Measurements from ENCODE around the gene KIF20B. TPM values are rescaled to one million over a fixed set of nuclear protein-coding genes. Genes with fewer than 3 reads are reported as not detected.
"Not testable (repeated sequence)": the region's sequence is repeated elsewhere in the genome, so short reads cannot be mapped to it uniquely, and the experiment has no call there.

Gene KIF20B
- total and polyA plus RNA-seq, 2 of the 13 experiments (the other 11 are each of a cell fraction or from before 2014, with no cell fraction given), result 3.5 to 38.6 TPM

DNA sequence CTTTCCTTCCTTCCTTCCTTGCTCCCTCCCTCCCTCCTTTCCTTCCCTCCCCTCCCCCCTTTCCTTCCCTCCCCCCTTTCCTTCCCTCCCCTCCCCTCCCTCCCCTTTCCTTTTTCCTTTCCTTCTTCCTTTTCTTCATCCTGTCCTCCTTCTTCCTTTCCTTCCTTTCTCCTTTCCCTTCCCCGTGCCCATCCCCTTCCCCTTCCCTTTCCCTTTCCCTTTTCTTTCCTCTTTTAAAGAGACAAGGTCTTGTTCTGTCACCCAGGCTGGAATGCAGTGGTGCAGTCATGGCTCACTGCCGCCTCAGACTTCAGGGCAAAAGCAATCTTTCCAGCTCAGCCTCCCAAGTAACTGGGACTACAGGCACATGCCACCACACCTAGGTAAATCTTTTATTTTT, 54.0 kb downstream of the KIF20B start:
- intact Hi-C loops (cut with micrococcal nuclease; ENCODE audit: unreplicated experiment), result no loop called here
- Histone ChIP-seq H3K27ac (ENCODE audit: extremely low read length, insufficient read depth, low read length) (no peak overlapping the region), H3K36me3 (replicated peaks in 1 of 2; ENCODE audit: control insufficient read depth in 1 of 2, insufficient read depth in 2 of 2, low read length in 2 of 2) (peaks cover 3 to 35% of the 10 kb centered on the region in 2 experiments; a peak in 4 of 5 replicates), H3K9ac (ENCODE audit: insufficient read depth, low read depth, low read length) (no peak overlapping the region), H2AFZ (ENCODE audit: low read length) (no peak overlapping the region), H3K4me3 (replicated peaks in 1 of 3; ENCODE audit: insufficient read depth in 1 of 3, low read depth in 2 of 3, low read length in 3 of 3) (no peak overlapping the region), H3K9me3 (ENCODE audit: low read length) (no peaks in the 10 kb centered on the region), H3K4me2 (ENCODE audit: low read depth, low read length) (no peak overlapping the region), H3K4me1 (ENCODE audit: insufficient read depth, low read length) (no peaks in the 10 kb centered on the region), H4K20me1 (ENCODE audit: insufficient read depth, low read length) (no peaks in the 10 kb centered on the region), H3K27me3 (ENCODE audit: control insufficient read depth in 1 of 2, insufficient read depth in 2 of 2, low read length in 2 of 2) (no peaks in the 10 kb centered on the region), H3K79me2 (ENCODE audit: insufficient read depth, low read length) (no peaks in the 10 kb centered on the region)
- FAIRE-seq, result no peak
- ChIA-PET POLR2A (no interaction called here), CTCF (ENCODE audit: low intra/inter-chr PET ratio, low total read pairs) (no interaction called here)
- no TSS peak for BruUV-seq (replicated peaks)
- DNase-seq (ENCODE audit: low spot score), result no peak
- 93% methylated on average over 2 of the region's 2 CpGs for WGBS (ENCODE audit: low lambda C conversion rate)
- TF ChIP-seq REPIN1 (CRISPR knock-in tag; IDR thresholded peaks at IDR 0.05; ENCODE audit: borderline replicate concordance, low read depth), result no peak
- TF ChIP-seq PCBP2 (optimal IDR thresholded peaks at IDR 0.05; ENCODE audit: low read depth, low read length, poor library complexity, severe bottlenecking), result peak; percentile 57
- ATAC-seq, result no peak
- in situ Hi-C loops (cut with HindIII; ENCODE audit: extremely low pct_ligation_motif_present, low pct_unique_long_range_greater_than_20kb), result no loop called here

DNA sequence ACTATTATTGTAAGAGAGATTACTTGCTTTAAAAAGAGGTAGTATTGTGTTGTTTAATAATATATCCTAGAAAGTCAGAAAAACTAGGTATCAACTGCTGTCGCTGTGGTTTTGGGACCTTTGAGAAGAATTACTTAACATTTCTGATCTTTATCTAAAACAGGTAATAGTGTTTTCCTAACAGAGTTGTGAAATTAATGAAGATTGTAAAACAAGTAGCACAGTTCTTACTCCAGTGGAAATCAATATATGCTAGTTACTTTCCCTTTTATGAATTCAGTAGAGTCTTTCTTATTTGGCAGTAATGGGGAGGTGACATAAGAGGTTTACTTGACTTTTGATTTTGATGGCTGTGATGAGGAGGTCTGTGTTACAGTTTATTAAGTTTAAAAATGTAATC, 58.1 kb downstream of the KIF20B start:
- no peak overlapping the region for H2AFZ ChIP-seq (ENCODE audit: low read length)
- H3K27ac ChIP-seq (ENCODE audit: extremely low read length, insufficient read depth, low read length), result no peak overlapping the region
- H3K4me1 ChIP-seq (ENCODE audit: insufficient read depth, low read length), result no peaks in the 10 kb centered on the region
- H4K20me1 ChIP-seq (ENCODE audit: insufficient read depth, low read length), result no peaks in the 10 kb centered on the region
- no peaks in the 10 kb centered on the region for H3K27me3 ChIP-seq (ENCODE audit: control insufficient read depth in 1 of 2, insufficient read depth in 2 of 2, low read length in 2 of 2)
- intact Hi-C loops (cut with micrococcal nuclease; ENCODE audit: unreplicated experiment) (no loop called here), in situ Hi-C loops (cut with HindIII; ENCODE audit: extremely low pct_ligation_motif_present, low pct_unique_long_range_greater_than_20kb) (no loop called here)
- CTCF ChIA-PET (ENCODE audit: low intra/inter-chr PET ratio, low total read pairs), result no interaction called here
- H3K4me3 ChIP-seq (replicated peaks in 1 of 3; ENCODE audit: insufficient read depth in 1 of 3, low read depth in 2 of 3, low read length in 3 of 3), result no peak overlapping the region
- ATAC-seq, result no peak
- no peaks in the 10 kb centered on the region for H3K79me2 ChIP-seq (ENCODE audit: insufficient read depth, low read length)
- TF ChIP-seq, protein P1, sequence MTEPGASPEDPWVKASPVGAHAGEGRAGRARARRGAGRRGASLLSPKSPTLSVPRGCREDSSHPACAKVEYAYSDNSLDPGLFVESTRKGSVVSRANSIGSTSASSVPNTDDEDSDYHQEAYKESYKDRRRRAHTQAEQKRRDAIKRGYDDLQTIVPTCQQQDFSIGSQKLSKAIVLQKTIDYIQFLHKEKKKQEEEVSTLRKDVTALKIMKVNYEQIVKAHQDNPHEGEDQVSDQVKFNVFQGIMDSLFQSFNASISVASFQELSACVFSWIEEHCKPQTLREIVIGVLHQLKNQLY (CRISPR knock-in tag; IDR thresholded peaks at IDR 0.05), result no peak
- TF ChIP-seq ZNF468 (CRISPR knock-in tag; IDR thresholded peaks at IDR 0.05), result no peak
- TF ChIP-seq TAF15 (IDR thresholded peaks at IDR 0.05; ENCODE audit: low read depth, low read length, poor library complexity, severe bottlenecking), result no peak
- TF ChIP-seq EEA1 (CRISPR knock-in tag; IDR thresholded peaks at IDR 0.05; ENCODE audit: borderline replicate concordance), result no peak
- TF ChIP-seq FOXA3 (CRISPR knock-in tag; IDR thresholded peaks at IDR 0.05), result no peak
- TF ChIP-seq ZNF674 (CRISPR knock-in tag; IDR thresholded peaks at IDR 0.05; ENCODE audit: low read depth), result no peak
- TF ChIP-seq NCOA5 (CRISPR knock-in tag; IDR thresholded peaks at IDR 0.05), result no peak
- TF ChIP-seq ZNF143 (CRISPR knock-in tag; IDR thresholded peaks at IDR 0.05), result no peak
- H3K4me2 ChIP-seq (ENCODE audit: low read depth, low read length), result no peak overlapping the region
- no peaks in the 10 kb centered on the region for H3K9me3 ChIP-seq (ENCODE audit: low read length)
- FAIRE-seq, result no peak
- POLR2A ChIA-PET, result no interaction called here
- DNase-seq (ENCODE audit: low spot score), result no peak
- no peak overlapping the region for H3K9ac ChIP-seq (ENCODE audit: insufficient read depth, low read depth, low read length)
- H3K36me3 ChIP-seq (replicated peaks in 1 of 2; ENCODE audit: control insufficient read depth in 1 of 2, insufficient read depth in 2 of 2, low read length in 2 of 2), result peaks cover 3 to 52% of the 10 kb centered on the region in 2 experiments
- no TSS peak for BruUV-seq (replicated peaks)
- 88% methylated on average over 1 of the region's 1 CpG for WGBS (ENCODE audit: low lambda C conversion rate)

DNA sequence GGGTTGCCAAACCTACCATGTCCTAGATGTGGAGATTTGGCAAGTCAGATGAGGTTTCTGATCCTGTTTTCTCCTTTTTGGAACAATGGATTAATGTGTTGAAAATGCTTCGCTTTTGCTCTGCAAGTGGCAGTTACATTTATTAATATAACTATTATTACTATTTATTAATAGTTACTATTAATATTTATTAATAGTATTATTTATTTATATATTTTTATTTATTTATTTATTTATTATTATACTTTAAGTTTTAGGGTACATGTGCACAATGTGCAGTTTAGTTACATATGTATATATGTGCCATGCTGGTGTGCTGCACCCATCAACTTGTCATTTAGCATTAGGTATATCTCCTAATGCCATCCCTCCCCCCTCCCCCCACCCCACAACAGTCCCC, 62.3 kb downstream of the KIF20B start:
- POLR2A ChIA-PET; H3K4me2 ChIP-seq (ENCODE audit: low read depth, low read length); CTCF ChIA-PET (ENCODE audit: low intra/inter-chr PET ratio, low total read pairs); H3K4me3 ChIP-seq (replicated peaks in 1 of 3; ENCODE audit: insufficient read depth in 1 of 3, low read depth in 2 of 3, low read length in 3 of 3); H3K9ac ChIP-seq (ENCODE audit: insufficient read depth, low read depth, low read length); H4K20me1 ChIP-seq (ENCODE audit: insufficient read depth, low read length); ATAC-seq; intact Hi-C loops (cut with micrococcal nuclease; ENCODE audit: unreplicated experiment); FAIRE-seq; BruUV-seq (replicated peaks); in situ Hi-C loops (cut with HindIII; ENCODE audit: extremely low pct_ligation_motif_present, low pct_unique_long_range_greater_than_20kb); H3K4me1 ChIP-seq (ENCODE audit: insufficient read depth, low read length); H3K9me3 ChIP-seq (ENCODE audit: low read length); H3K27me3 ChIP-seq (ENCODE audit: control insufficient read depth in 1 of 2, insufficient read depth in 2 of 2, low read length in 2 of 2); H2AFZ ChIP-seq (ENCODE audit: low read length); H3K27ac ChIP-seq (ENCODE audit: extremely low read length, insufficient read depth, low read length); DNase-seq (ENCODE audit: low spot score); H3K79me2 ChIP-seq (ENCODE audit: insufficient read depth, low read length): not testable (repeated sequence)
- H3K36me3 ChIP-seq (replicated peaks in 1 of 2; ENCODE audit: control insufficient read depth in 1 of 2, insufficient read depth in 2 of 2, low read length in 2 of 2), result peaks cover 5 to 47% of the 10 kb centered on the region in 2 experiments
- WGBS (ENCODE audit: low lambda C conversion rate), result 98% methylated on average over 1 of the region's 1 CpG
